Left kidney (tissue), 2 donors: ENCODE data around the gene MIX23. TPM values are rescaled to one million over a fixed set of nuclear protein-coding genes. Genes with fewer than 3 reads are reported as not detected.
"Not testable (repeated sequence)": the region's sequence is repeated elsewhere in the genome, so short reads cannot be mapped to it uniquely, and the experiment has no call there.

Experiments
- DNase-seq: peaks from one replicate; pipeline ENCODE4 v3.0.0-alpha.2; 2013
- polyA plus RNA-seq: library from polyadenylated mRNA; unstranded; fragments of 120-200 nt; gene quantifications from one replicate; pipeline ENCODE4 v1.2.1, GENCODE V29; 2013; ENCODE audit not compliant: insufficient read length

Gene MIX23
- polyA plus RNA-seq, 1 donor = 68.0 TPM

DNA sequence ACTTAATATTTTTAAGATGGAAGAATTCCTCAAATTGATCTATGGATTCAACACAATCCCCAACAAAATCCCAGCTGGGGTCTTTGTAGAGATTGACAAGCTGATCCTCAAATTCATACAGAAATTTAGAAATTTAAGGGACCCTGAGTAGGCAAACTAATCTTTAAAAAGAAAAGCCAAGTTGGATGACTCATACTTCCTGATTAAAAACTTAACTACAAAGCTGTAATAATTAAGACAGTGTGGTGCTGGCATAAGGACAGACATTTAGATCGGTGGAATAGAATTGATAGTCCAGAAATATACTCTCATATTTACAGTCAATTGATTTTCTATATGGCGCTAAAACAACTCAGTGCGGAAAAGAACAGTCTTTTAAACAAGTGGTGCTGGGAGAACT, 12.6 kb upstream of the MIX23 start:
- no peak for DNase-seq

DNA sequence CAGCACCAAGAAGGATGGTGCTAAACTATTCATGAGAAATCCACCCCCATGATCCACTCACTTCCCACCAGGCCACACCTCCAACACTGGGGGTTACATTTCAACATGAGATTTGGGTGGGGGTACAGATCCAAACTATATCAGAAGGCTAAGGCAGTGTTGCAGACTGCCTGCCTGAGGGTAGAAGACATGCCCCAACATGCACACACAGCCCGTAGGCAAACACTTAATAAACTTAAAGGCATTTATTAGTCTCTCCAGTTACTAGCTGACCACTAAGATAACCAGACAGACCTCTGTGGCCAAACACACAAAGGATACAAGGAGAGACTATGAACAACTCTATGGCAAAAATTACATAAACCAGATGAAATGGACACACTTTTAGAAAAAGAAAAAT, 11.1 kb upstream of the MIX23 start:
- DNase-seq = no peak

DNA sequence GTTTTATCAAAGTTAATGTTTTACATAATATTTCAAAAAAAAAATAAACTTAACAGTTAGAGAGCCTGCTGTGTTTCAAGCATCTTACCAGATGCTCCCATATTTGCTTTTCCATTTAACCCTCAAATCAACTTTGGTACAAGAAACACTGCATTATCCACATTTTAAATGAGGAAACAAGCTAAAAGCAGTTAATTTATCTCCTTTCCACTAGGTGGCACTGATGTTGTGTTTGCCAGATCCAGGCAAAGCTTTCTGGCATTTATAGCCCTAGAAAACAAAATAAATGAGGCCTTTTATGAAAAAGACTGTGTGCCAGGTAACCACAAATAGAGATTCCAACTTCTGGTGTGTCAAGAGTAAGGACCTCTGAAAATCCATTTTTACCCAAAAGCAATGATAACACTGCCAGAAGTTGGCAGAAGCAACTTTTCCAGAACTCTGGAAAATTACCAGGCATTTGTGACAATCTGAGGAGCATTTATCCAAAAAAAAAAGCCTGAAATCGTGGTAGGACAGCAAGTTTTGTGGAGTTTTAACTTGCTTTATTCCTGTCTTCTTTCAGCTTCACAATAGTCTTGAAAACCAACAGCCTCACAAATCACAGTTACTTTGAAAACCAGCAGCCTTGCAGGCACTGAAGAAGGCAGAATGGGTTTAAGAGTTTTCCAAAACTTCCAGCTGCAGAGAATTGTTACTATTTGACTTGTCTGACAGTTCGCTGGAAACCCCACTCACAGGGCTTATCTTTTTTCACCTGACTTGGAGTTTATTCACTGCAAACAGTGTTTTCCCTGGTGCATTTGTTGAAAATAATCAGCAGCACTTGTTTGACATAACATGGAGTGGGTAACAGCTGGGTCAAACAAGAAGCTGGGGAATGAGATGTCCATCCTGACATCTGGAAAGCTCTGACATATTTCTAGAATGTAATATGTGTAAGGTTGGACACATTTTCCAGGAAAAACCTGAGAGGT, 10.1 kb upstream of the MIX23 start:
- no peak for DNase-seq

DNA sequence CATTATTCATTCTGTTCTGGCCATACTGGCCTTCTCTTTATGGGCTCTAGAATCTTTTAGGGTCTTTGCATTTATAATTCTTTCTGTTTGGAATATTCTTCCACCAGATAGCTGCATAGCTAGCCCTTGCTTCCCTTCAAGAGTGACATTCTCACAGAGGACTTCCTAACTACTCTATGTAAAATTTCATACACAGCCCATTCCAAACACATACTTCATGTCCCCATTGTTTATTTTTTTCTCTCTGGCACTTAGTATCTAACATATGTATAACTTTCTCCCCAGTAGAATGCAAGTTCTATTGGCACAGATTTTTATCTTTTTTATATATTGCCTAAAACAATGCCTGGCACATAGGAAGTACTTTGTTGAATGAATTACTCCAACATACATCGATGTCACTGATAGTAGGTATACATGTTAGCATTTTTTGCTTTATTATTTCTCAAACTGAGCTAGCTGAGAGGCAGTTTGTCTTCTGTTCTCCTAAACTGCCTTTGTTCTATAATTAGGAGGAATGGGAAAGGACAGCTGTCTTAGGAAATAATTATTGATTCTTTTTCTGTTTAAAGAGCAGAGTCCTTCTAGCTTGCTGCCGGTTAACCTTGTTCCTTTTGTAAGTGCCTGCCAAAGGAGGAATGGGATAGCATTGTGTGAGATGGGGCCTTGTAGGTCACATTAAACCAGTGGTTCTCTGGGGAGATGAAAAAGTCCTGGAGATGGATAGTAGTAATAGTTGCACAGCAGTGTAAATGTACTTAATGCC, 8.8 kb upstream of the MIX23 start:
- DNase-seq = no peak

DNA sequence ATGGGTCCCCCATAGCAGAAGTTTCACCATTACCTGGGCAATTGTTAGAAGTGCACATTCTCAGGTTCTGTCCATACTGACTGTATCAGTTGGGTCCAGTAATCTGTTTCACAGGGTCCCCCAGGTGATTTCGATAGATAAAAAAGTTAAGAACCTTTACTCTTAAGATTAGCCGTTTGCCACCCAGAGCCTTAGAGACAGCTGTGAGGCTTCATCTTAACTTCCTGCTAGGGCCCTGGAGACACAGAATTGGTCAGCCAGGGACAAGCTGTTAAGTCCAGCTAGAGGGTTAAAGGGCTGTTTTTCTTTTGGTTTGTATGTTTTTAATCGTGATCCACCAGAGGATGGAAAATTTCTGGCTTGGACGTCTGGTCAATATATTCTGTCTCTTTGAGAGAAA, 7.6 kb upstream of the MIX23 start:
- no peak for DNase-seq

DNA sequence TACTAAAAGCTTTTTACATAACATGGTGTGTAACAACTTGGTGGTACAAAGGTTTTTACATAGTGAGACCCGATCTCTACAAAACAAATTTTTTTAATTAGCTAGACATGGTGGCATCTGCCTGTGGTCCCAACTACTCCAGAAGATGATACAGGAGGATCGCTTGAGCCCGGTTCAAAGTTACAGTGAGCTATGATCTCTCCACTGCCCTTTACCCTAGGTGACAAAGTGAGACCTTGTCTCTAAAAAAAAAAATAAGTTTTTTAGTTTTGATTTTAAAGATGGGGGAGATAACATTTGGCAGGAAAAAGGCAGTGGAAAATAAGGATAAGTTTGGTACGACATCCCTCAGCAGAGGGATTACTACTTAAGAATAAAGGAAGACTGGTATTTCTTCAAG, 6.9 kb upstream of the MIX23 start:
- no peak for DNase-seq

DNA sequence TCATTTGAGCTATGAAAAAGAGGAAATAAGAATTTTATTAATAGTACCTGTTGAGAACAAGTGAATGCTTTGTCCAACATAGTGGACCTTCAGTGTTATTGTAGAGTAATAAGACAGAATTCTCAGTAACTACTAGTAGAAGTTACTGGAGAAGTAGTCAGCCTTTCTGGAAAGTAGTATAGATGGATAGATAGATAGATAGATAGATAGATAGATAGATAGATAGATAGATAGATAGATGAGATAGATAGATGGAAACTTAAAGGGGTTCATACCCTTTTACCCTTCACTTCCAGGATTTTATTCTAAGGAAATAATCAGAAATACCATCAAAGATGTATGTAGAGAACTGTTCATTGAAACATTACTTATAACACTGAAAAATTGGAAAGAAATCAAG, 6.2 kb upstream of the MIX23 start:
- no peak for DNase-seq

DNA sequence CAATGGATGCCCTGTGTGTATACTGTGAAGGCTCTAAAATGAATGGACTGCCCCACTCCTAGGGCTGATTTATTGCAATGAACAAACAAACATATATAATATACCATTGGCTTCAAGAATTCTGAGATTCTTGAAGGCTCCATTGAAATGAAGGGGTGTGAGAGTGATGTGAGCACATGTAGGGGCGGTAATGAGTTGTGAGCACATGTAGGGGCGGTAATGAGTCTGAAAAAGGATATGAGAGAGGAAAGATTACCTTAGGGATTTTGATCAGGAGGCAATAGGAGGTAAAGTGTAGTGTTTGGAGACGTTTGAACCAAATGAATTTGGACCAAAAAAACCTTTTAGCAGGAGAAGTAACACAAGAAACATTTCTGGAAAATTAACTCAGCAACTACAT, 4.7 kb upstream of the MIX23 start:
- DNase-seq = no peak

DNA sequence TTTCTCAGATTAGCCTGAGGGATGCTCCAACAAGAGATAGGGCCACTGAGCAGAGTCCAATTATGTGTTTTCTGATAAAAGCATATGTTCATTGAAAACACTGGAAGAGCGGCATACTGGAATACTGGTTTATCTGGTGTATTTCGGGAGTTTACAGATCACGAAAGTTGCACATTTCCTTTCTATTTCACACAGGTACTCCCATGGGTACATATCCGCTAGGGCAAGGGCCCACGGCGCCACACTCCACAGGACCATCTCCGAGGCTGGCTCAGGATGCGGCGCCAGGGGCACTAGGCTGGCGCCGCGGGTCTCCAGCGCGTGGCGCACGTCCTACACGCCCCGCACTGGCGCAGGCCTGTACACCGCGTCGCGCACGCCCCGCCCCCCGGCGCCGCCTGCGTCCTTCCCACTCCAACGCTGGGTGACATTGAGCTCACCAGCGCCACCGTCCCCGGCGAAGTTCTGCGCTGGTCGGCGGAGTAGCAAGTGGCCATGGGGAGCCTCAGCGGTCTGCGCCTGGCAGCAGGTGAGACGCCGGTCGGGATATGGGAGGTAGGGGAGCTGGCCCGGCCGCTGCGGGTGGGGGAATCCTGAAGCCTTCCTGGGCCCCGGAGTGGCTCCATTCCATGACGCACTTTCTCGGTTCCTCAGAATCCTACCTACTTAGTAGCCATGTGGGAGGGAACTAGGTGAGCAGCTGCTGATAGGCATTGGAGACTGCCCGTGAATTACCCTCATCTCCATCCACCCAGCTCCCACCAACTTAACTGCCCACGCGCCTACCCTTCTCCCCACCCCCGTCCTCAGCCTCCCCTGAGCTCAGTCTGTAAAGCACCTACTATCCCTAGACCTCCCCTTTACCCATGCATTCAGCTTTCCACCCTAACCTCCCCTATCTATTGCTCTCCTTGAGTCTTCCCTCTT, 1.0 kb upstream of the MIX23 start, which contains the start of gene FAM162A:
Gene FAM162A (plus strand): TSS at position 412 of the 927 bp plus-strand sequence. CDS start 84 bp downstream, at position 496.
- peak; percentile 95 for DNase-seq

DNA sequence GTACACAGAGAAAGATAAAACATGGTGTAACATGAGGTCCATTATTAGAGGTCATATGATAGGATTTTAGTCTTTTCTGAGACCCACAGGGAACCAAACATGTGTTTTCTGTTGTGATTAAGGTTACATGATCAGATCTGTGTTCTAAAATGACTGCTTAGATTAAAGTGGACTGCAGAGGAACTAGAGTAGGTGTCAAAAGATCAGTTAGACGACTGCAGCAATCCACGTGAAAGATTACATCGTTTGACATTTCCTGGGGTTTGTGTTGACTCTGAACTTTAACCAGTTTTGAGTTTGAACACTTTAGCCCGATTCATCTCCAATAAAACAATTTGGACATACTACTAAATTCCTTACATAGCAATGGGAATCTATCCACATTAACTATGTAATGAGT, 5.1 kb downstream of the MIX23 start:
- no peak for DNase-seq

DNA sequence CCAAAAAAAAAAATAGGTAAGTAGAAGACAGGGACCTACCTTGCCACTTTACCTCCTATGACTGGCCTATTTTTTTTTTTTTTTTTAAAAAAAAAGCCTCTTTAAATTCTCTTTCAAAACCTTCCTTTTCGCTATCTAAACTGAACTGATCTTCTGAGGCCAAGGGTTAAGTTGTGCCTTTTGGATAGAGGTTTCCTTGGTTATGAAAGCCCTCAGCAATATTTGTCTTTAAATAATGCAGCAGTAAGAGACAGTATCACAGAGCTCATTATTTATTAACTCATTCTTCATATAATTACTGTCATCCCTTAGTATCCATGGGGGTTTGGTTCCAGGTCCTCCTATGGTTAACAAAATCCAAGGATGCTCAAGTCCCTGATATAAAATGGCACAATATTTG, 9.0 kb downstream of the MIX23 start:
- DNase-seq = no peak

DNA sequence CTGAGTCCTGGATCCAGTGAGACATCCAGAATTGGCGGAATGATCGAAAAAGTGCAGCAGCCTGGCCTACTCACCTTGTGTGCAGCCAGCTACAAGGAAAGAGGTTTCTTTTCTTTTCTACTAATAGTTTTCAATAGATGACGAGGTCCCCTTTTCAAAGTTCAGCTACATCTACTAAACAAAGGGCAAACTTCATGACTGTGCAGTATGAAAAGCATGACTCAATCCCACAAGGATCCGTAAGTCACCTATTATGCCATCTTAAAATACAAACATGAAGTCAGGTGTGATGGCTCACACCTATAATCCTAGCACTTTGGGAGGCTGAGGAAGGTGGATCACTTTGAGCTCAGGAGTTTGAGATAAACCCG, 16.7 kb downstream of the MIX23 start:
- DNase-seq = no peak

DNA sequence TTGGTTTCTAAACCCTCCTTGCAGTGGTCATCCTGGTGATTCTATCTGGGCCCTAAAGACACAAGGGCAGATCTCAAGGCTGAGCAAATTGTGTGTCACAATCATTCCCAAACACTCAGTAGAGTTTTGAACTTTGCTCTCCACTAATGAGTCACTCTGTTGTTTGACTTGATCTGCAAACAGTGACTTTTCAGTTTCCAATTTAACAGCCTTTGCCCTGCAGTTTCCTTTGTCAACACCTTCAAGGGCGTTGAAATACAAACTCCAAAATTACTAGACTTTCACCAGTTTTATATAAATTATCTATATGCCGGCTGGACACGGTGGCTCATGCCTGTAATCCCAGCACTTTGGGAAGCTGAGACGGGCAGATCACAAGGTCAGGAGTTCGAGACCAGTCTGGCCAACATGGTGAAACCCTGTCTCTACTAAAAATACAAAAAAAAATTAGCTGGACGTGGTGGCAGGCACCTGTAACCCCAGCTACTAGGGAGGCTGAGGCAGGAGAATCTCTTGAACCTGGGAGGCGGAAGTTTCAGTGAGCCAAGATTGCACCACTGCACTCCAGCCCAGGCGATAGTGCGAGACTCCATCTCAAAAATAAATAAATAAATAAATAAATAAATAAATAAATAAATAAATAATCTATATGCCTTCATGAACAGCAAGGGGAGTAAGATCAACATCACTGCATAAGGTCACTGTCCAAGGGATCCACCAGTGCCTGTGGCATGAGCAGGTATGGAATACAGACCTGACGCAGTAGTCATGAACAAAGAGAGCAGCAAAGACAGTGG, 17.3 kb downstream of the MIX23 start:
- not testable (repeated sequence) for DNase-seq

DNA sequence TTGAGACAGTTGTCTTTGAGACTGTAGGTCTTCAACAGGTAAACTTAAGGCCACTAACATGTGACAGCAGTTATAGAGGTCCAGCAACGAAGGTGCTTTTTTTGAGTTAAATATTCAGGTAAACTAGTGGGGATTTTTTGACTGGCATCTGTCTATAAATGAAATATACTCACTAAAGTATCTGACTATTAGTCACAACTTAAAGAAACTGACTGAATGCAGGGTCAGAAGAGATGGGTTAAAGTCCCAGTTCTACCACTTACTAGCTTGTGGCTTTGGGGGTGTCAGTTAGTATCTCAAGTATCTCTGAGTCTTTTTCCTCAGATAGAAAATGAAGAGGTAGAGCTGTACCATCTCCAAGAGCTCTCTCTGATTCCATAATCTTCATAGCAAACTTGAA, 18.0 kb downstream of the MIX23 start:
- no peak for DNase-seq

DNA sequence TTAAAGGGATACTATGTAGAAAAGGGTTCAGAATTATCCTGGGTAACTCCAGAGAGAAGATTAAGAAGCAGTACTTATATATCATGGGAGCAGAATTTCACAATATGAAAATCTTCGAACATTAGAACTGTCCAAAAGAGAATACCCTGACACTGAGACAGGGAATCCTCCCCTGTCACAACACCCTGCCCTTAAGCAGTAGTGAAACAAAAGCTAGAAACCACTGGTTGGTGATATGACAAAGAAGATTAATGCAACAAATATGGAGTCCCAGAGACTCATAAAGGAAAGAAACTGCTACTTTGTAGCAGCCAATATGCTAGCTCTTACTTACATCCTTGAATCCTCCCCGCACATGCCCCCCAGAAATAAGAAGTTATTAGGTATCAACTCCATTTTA, 18.5 kb downstream of the MIX23 start:
- no peak for DNase-seq

DNA sequence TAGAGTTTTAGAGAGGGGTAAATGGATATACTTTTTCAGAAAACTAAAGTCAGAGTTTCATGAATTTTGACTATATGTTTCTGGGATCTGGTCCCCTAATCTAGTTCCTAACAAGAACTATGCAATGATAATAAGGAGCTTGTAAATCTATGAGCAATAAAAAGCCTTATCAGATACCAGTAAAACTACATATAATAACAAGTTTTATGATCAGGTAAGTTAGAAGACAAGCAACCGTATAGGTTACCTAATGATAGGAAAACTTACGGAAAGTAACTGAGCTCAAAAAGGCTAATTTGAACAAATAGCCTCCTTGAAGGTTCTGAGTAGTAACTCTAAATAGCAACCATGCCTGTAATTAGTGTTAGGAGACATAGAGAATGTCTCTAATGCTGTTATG, 21.0 kb downstream of the MIX23 start:
- DNase-seq = no peak

DNA sequence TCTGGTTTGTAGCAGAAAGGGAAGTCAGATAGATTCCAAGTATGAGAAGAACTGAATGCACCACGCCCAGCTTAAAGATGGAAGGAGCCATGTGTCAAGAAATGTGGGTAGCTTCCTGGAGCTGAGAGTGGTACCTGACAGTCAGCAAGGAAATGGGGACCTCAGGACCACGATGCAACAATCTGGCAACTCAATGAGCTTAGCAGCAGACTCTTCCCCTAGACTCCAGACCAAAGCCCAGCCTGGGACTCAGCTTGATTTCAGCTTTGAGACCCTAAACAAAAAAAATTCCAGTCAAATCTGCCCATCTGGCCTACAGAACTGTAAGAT, 24.4 kb downstream of the MIX23 start:
- no peak for DNase-seq

DNA sequence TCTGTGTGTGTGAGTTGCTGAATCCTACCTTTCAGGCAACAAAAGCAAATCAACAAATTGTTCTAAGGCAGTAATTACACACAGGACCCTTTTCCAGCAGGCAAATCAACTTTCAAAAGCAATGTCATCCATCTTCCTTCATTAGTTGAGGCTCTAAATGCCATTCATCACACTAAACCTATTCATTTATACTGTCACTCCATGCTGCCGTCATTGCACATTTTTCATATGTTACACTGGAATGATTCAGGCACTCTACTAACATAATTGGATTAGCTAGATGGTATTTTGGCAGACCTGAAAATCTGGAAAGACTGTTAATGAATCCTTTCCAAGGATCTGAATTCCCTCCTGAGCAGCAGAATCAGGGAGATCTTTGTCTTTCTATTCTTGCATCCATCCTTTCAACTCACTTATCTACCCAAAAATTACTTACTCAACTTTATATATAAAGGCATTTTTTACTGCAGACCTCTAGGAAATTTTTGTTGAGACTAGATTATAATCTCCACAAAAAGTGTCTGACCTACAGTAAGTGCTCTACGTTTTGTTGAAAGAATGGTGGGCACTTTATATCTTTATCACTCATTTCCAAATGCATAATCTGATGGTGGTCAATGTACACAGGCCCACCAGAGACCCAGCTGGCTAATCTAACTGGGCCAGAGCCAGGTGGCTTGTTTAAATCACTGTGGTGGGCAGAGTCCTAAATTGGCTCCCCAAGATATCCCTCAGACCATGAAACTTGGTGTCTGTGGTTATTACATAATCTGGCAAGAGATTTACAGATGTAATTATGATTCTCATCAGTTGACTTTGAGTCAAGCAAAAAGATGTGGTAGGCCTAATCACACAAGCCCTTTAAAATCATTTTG, 25.0 kb downstream of the MIX23 start:
- DNase-seq = no peak

DNA sequence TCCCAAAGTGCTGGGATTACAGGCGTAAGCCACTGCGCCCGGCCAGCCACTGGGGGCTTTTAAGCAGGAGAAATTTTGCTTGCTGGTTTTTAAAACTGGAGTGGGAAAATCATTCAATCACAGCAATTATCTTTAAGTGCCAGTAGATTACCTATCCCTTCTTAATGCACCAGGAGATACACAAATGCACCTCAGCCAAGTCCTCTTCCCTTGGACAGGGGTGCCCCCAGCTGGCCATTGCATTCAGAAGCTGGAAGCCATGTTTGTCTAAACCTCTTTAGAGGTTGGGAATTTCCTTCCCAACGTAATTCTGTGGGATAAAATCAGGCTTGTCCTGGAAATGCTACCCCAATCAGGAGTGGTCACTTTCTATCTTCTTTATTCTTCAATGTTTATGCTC, 26.6 kb downstream of the MIX23 start:
- DNase-seq = peak; percentile 15

DNA sequence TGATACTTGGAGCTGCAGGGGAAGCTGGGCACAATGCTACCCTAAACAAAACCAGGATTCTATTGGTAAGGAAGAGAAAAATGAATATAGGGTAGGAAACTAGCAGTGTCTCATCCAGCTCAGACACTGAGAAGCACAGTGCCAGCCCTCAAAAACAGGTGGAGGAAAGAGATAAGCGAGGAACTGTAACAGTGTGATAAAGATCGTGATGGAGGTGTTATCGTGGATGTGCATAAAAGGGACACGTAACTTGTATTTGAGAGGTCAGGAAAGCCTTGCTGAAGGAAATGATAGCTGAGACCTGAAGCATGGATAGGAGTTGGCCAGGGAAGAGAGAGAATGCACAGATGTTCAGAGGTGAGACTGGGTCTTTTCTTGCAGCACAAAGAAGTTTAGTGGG, 27.4 kb downstream of the MIX23 start:
- DNase-seq = no peak
